Erythroblast (primary cell): ENCODE data around the gene TNFRSF19.

Experiments used
- DNase-seq, 2 experiments: peaks; one replicate each; lab custom pipeline; 2025; lab: John Stamatoyannopoulos, UW
- GATA1 ChIP-seq: IDR thresholded peaks from 2 replicates; pipeline ENCODE4 v1.6.1; 2011; ENCODE audit warnings: low read depth, mild to moderate bottlenecking, control low read depth, low read length, moderate library complexity
- POLR2A ChIP-seq: IDR thresholded peaks from 2 replicates; pipeline ENCODE4 v1.6.1; 2011; ENCODE audit warnings: mild to moderate bottlenecking, low read length

Gene TNFRSF19

DNA sequence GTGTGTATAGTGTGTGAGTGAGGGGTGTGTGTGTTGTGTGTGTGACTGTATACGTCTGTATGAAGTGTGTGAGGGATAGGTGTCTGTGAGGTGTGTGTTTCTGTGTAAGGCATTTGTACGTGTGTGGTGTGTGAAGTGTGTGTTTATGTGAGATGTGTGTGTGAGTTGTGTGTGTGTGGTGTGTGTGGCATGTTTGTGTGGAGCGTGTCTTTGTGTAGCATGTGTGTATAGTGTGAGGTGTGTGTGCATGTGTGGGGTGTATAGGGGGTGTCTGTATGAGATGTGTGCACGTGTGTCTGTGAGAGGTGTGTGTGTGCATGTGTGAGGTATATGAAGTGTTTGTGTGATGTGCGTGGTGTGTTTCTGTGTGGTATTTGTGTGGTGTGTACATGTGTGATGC lies 13.2 kb upstream of the TNFRSF19 start:
- TF ChIP-seq POLR2A, result no peak
- no peak for TF ChIP-seq GATA1
- DNase-seq, result no peak

DNA sequence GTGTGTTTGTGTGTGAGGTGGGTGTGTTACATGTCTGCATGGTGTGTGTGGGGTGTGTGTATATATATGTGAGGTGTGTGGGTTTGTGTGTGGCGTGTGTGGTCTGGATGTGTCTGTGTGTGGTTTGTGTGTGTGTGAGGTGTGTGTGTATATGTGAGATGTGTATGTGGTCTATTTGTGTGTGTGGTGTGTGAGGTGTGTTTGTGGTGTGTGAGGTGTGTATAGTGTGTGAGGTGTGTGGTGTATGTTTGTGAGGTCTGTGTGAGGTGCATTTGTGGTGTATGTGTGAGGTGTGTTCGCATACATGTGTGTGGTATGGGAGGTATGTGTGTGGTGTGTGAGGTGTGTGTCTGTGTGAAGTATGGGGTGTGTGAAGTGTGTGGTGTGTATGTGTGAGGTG lies 12.5 kb upstream of the TNFRSF19 start:
- no peak for DNase-seq
- no peak for TF ChIP-seq GATA1
- TF ChIP-seq POLR2A, result no peak

DNA sequence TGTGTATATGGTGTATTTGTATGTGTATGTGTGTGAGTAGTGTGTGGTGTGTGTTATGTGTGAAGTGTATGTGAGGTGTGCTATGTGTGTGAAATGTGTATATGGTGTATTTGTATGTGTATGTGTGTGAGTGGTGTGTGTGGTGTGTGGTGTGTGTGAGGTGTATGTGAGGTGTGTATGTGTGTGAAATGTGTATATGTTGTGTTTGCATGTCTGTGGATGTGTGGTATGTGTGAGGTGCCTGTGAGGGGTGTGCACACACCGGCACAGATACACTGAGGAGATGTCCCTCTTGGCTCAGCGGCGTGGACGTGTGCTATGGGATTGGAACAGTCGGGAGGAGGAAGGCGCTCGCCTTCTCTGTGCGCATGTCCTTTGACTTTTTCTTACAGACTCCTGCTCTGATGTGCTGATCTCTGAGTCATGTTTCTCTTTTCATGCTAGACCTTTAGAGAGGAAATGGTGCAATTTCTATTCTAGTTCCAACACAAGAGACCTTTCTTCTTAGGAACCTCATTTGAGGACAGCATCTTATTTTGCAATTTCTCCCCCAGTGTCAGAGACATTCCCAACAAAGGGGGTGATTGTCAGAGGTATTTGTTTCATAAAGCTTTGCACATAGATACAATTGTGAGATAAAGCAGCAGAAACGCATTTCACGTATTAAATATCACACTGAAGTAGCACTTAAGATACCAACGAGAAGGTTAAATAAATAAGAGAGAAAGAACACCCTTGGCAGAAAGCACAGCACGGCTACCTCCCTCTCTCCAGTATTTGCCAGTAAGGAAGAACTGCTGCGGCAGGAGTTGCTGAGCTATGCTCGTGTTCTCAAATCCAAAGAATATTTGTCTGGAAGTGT lies 11.3 kb upstream of the TNFRSF19 start:
- peak in 1 of 2 experiments; percentile 30 for DNase-seq
- TF ChIP-seq GATA1, result no peak
- TF ChIP-seq POLR2A, result no peak

DNA sequence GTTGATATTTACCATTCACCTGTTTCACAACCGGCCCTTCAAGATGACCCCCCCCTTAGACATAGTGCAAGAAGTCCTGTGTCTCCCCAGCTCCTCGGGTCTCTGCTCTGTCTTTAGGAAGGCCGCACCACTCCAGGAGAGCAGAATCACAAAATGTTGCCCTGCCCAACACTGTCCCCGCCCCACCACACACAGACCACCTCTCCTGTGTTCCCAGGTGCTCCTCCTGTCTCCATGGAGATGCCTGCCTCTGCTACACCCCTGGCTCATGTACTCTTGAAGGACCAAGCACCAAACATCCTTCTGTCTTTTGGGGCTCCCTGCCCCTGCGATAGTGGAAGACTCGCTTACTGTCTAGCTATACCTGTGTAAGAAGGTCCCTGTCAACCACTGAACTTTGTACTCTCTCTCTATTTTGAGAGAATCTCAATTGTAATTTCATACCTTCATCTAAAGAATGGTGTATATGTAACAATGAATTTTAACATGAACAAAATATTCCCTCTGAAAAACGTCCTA lies 9.6 kb upstream of the TNFRSF19 start:
- TF ChIP-seq POLR2A, result no peak
- no peak for DNase-seq

DNA sequence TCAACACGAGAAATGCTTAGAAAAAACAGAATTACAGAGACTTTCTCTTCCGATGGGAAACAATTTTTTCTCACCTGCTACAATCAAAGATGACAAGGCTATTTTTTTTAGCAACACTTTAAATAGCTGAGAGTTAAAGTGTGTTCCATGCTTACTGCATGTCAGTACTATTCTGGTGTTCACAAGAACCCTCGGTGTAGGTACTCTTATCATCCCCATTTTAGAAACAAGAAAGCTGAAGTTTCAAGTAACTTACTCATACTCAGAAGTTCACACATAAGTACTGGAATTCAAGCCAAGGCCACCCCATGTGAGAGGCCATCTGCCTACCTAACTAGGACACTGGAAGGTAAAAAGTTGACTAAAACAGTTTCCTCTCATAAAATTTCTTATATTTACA lies 9.0 kb upstream of the TNFRSF19 start:
- TF ChIP-seq POLR2A, result no peak
- no peak for TF ChIP-seq GATA1
- no peak for DNase-seq

DNA sequence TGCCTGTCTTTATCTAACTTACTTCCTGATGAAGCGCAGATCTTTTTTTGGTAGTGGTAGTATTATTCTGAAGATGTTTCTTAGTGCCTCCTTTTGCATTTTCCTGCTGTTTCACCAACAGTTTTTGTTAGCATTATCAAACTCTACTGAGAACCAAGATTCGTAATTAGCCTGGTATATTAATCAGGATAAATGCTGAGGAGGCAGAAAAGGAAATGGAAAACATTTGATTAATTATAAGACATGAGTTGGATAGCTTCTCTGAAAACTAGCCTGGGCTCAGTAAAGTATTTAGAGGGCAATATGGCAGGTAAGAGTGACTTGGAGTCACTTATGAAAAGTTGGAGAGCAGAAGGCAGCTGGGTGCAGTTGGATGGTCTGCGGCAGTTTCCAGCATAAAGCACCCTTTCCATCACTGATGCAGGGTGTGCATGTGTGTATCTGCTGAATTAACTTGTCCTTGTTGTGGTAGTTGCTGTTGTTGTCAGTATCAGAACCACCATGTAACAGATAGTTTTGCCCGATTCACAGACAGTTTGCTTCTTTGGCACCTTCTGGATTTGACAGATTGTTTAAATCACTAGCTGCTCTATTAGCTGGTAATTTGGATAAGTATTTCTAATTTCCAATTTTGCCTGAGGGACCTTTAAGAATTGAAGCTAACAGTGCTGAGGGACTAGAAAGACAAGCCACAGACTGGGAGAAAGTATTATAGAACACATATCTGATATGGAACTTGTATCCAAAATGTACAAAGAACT lies 6.9 kb upstream of the TNFRSF19 start:
- no peak for DNase-seq
- no peak for TF ChIP-seq GATA1
- TF ChIP-seq POLR2A, result no peak

DNA sequence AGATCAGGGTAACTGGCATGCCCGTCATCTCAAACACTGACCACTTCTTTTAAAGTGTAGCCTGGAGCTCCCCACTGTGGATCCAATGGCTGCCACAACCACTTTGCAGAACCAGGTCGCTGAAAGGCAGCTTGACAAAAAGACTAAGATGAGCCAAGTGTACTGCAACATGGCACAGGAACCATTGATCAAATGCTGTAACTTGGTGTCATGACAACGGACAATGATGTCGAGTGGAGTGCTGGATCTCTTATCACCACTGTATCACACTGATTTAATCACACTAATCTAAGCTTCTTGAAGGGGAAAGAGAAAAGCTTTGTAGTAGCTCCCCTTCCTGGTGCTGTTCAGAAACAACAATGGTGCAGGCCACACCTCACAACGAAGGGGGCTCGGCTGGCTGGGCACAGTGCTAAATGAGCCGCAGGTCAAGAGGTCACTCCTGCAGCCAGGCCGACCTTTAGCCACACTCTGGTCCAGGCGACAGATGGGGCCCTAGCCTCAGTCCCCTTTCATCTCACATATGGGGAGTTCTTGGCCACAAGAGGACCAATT lies 2.2 kb upstream of the TNFRSF19 start:
- peak in 1 of 2 experiments; percentile 13 for DNase-seq

DNA sequence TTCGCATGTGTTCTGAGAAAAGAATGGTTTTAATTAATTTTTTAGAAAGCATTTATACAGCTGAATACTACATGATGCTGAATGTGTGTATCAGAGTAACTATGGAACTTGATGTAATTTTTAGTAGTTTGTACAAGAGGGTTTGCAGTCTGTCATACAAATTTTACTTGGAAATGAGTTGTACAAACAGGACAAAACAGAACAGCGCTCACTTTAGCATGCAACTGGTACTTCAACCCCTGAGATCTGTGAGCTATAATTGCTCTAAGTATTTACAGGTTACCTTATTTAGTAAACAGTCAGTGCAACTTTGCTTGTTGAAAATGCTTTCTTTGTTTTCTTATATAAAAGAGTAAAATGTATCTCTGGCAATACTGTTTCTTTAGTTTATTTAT lies 706 bp downstream of the TNFRSF19 start:
- DNase-seq, result peak; percentile 56 to 71

More for the DNA sequence above, 2.2 kb upstream of the TNFRSF19 start:
- TF ChIP-seq GATA1, result no peak

DNA sequence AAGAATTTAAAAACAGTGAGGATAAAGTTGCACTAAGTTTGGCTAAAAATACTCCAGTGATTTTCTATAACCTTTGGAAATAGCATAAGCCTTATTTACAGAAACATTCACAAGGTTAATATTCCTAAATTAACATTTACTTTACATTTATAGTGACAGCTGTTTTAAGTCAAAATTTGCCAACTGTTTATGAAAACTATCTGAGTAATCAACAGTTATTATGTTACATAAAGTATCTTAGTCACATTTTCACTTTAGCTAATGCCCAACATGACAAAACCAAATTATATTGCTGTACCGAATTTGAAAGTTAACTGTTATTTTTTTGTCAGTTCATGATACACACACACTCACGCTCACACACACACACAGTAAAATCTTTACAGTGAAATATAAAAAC lies 1.2 kb downstream of the TNFRSF19 start:
- DNase-seq, result peak in 1 of 2 experiments; percentile 28
- TF ChIP-seq GATA1 (no peak), POLR2A (no peak)

More for the DNA sequence above, 706 bp downstream of the TNFRSF19 start:
- no peak for TF ChIP-seq POLR2A
- no peak for TF ChIP-seq GATA1

DNA sequence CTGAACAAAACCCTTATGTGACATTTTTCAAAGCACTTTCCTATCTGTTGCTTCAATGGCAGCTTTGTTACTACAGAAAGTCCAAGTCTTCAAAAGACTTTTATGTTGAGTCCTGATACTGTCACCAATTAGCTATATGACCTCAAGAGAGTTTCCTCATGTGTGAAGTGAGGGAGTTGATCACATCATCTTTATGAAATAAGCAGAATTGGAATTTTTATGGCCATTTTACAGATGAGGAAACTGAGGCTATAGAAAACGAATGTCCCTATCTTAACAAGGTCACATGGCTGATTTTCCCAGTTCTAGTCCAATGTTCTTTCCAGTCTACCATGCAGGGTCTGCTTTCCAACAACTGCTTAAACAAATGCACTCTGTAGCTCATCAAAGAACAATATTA lies 2.6 kb downstream of the TNFRSF19 start:
- TF ChIP-seq GATA1 (no peak), POLR2A (no peak)
- peak; percentile 22 to 27 for DNase-seq

DNA sequence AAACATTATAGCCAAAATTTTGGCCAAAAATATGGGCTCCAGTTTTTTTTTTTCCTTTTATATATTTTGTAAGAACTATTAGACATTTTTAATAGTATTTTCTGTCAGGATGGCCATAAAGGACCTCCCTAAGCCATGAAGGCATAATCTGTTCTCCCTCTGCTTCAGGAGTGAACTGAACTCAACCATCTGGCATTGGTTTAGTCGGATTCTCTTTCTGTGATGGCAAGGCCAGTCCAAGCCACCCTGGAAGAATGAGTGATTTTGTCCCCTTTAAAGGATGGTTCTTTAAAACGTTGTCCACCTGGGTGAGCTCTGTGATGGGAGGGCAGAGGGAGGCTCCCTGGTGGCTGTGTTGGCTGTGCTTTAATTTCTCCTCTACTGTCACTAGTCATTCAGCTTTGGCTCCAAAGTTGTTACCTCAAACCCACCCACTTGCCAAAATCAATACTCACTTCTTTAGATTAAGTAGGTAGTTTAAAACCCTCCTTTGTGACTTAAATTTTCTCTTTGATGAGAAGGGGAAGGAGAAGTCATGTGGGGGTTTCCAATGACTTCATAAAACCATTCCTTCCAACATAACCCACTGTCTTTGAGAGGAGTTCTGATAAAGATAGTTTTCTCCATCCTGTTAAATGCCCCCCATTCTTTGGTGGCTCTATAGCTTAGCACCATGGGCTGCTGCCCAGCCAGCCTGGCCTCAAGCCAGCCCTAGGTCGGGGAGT lies 4.4 kb downstream of the TNFRSF19 start:
- no peak for TF ChIP-seq POLR2A
- TF ChIP-seq GATA1, result no peak
- no peak for DNase-seq

DNA sequence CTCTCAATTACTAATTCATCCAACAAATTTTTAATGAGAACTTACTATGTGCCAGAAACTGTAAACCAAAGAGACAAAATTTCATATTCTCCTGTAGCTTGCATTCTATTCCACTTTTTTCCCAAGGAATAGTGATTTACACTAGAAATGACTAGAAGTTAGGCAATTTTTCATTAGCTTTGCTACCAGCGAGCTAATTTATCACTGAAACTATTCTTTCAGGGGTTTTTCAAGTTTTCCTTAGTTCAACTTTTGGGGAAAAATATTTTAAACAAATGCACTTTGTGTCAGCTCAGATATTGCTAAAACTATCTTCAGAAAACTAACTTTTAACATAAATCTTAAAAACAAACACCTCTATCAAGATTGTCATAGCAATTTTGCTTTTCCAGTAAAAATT lies 5.4 kb downstream of the TNFRSF19 start:
- TF ChIP-seq GATA1, result no peak
- no peak for TF ChIP-seq POLR2A
- DNase-seq, result no peak

DNA sequence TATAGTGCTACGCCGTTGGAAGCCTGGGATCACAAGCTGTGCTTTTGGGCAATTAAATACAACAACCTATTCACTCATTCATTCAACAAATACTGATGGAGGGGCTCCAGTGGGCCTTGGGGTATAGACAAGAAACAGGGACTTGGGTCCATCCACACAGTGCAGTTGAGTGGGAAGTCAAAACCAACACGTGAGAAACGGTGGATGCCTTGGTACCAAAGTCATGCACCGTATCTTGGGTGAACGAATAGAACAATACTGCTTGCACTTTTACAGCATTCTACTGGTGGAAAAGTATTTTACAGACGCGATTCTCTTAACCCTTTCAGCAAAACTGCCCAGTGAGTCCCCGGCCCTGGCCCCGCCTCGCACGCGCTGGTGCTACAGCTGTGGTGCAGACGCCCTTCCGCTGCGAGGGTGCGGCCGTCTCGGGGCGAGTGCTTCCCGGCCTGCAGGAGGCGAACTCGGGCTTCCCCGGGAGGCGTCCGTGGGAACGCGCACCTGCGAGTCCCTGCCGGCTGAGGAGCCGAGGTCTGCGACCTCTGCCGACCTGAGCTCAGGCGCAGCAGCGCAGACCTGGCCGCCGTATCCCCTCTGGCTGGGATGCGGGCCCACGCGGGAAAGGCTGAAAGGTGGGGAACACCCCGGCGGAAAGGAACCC lies 8.3 kb downstream of the TNFRSF19 start:
- peak; percentile 59 for TF ChIP-seq POLR2A
- no peak for TF ChIP-seq GATA1
- peak; percentile 84 to 87 for DNase-seq
